Measurements from ENCODE around the gene LRP1B.

GRCh38 chr2:141554810-141555209, 576.0 kb downstream of the LRP1B start:
- TF ChIP-seq, protein P1, sequence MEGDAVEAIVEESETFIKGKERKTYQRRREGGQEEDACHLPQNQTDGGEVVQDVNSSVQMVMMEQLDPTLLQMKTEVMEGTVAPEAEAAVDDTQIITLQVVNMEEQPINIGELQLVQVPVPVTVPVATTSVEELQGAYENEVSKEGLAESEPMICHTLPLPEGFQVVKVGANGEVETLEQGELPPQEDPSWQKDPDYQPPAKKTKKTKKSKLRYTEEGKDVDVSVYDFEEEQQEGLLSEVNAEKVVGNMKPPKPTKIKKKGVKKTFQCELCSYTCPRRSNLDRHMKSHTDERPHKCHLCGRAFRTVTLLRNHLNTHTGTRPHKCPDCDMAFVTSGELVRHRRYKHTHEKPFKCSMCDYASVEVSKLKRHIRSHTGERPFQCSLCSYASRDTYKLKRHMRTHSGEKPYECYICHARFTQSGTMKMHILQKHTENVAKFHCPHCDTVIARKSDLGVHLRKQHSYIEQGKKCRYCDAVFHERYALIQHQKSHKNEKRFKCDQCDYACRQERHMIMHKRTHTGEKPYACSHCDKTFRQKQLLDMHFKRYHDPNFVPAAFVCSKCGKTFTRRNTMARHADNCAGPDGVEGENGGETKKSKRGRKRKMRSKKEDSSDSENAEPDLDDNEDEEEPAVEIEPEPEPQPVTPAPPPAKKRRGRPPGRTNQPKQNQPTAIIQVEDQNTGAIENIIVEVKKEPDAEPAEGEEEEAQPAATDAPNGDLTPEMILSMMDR (IDR thresholded peaks at IDR 0.05), result peak; percentile 67
- no peak for TF ChIP-seq ZFX (IDR thresholded peaks at IDR 0.05; ENCODE audit: borderline replicate concordance)
